Measurements from ENCODE around the gene GNAO1.

GNAO1 gene

DNA sequence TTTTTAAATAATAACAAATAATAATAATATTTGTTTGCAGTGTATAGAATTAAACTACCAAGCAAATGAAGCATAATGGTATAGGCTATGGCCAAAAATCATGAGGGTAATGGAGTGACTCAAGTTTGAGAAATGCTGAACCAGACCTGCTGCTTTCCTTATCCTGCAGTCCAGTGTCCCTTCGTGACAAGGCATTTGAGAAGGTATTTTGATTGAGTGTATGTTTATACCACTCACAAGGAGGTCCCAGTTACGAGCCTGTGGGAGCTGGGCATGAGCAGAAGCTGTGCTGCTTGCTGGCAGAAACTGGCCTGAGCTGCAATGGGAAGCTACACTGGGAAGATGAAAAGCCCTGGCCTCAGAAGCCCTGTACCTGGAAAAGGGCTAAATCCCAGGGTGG lies 50.3 kb downstream of the GNAO1 start:
- no peak for DNase-seq

GRCh38 chr16:56242740-56243139 lies 51.5 kb downstream of the GNAO1 start:
- no peak for DNase-seq

DNA sequence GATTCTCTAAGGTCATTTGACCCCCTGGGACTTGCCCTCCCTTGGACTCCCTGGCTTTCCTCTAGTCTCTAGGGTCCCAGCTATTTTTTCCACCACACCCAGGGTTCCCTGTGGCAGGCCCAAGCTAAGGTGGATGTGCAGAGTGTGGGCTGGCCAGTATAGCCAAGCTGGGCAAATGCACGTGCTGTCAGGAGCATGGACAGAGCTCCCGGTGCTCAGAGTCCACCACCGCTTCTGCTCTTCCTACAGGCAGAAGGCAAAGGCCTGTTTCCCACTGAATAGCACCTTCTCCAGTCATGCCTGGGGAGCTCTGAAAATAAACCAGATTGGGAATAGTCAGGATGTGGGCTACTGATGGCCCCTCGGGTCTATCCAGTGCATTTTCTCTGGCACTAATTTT lies 53.3 kb downstream of the GNAO1 start:
- no peak for DNase-seq

DNA sequence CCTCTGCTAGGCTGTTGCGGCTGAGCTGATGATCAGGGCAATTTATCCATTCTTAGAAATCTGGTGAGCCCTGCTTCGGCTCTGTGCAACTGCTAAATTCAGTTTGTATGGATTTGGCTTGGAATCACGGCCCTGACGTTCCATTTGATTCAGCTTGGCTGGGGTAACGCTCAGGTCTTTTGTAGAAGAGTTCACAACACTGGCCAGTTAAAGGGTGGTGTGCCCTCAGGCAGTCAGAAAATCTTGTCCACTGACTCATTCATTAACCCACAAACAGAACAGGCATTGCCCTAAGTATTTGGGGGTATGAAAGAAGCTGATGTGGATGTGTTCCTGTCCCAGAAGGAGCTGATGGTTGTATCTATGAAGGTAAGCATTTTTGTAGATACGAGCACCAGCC lies 53.9 kb downstream of the GNAO1 start:
- no peak for DNase-seq

DNA sequence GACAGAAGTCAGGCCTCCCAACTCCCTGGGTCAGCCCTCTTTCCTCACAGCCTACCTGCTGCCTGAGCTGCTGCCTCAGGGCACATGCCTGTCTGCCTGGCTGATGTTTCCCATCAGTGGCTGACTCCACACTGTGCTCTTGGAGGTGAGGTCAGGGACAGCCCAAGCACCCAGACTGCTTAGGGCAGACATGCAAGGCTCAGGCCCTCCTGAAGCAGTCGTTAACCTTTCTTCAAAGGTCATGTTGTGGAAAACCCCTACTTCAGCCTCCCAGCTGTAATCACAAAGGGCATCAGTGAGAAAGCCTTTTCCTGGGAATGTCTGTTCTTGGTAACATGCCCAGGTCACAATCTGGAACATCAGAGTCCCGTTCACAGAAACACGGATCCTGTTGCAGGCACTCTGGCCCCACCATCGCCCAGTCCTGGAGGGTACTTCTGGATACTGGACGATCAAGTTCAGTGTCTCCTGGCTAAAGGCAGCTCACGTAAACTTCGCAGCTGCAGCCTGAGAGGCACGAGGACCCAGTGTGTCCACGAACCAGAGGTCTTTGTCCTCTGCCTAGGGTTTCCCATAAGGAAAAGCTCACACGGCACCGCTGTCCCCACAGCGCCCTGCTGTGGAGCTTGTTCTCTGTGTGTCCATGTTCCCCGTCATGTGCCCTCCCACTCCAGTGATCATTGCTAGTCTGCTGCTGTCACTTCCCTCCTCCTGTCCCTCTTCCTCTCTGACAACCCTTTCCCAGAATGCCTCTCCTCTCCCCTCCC lies 54.9 kb downstream of the GNAO1 start:
- no peak for DNase-seq

DNA sequence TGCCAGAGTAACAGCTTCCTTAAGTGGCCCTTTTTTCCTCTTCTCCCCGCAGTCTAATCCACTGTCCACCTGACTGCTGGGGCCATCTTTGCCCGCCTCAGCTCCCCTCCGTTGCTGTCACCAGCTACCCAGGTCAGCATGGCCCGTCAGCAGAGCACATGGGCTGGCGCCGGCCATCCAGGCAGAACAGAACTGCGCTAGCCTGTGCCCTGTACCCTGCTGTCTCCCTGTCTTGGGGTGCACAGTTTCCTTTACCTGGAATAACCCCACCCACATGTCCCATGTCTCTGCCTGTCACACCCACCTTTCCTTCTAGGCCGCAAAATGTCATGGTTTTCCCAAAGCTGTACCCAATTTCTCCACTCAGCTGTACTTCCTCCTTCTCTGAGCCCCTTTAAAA lies 55.7 kb downstream of the GNAO1 start:
- DNase-seq: no peak

GRCh38 chr16:56247808-56248207 lies 56.5 kb downstream of the GNAO1 start:
- DNase-seq: no peak

DNA sequence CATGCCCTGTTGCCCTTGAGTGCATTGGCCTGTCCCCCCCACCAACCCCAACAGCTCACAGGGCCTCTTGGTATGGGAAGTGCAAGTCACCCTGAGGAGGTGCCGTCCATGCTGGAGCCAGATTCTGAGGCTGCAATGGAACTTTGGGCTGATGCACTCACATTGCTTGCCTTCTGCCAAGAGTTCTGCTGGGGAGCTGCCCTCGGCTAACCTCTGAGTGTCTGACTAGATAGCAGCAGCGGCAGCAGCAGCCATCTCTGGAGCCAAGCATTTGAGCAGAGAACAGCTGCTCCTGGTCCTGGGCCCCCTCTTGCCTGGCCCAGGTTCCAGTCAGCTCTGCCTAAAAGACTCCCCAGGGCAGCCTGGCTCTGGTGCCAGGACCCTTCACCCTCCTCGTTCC lies 61.5 kb downstream of the GNAO1 start:
- DNase-seq: no peak

GRCh38 chr16:56255904-56256303 lies 64.6 kb downstream of the GNAO1 start:
- DNase-seq: no peak

- no peak for DNase-seq
These were observed 66.0 kb downstream of the GNAO1 start for GRCh38 chr16:56257239-56257638.

DNA sequence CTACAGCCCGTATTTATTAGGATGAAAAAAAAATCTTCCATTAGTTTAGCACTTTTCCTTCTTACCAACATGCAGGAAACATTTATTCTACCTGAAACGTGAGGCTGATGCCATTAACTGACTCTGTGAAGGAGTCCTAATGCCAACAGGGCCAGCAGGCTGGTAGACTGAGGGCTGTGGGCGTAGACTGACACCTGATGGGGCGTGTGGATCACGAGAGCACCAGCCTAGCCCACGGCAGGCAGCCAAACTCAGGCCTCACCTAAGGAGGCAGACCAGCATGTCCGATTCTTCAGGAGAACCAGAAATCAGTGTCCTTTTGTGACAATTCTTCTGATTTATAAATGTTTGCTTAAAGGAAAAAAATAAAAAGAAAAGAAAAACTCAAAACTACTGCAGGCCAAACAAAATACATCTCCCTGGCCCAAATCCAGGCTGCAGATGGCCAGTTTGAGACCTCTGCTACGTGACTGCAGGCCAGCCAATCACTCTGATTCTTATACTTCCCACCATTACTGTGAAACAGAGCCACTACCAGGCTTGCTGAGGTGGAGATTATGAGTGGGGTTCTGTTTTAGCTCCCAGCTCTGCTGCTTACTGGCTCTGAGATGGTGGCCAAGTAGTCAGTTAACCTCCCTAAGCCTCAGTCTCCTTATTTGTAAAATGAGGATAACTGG lies 66.5 kb downstream of the GNAO1 start:
- DNase-seq: no peak

- DNase-seq: no peak
These were observed 67.5 kb downstream of the GNAO1 start for GRCh38 chr16:56258508-56259424.

- DNase-seq: no peak
These were observed 68.1 kb downstream of the GNAO1 start for GRCh38 chr16:56259425-56259779.

DNA sequence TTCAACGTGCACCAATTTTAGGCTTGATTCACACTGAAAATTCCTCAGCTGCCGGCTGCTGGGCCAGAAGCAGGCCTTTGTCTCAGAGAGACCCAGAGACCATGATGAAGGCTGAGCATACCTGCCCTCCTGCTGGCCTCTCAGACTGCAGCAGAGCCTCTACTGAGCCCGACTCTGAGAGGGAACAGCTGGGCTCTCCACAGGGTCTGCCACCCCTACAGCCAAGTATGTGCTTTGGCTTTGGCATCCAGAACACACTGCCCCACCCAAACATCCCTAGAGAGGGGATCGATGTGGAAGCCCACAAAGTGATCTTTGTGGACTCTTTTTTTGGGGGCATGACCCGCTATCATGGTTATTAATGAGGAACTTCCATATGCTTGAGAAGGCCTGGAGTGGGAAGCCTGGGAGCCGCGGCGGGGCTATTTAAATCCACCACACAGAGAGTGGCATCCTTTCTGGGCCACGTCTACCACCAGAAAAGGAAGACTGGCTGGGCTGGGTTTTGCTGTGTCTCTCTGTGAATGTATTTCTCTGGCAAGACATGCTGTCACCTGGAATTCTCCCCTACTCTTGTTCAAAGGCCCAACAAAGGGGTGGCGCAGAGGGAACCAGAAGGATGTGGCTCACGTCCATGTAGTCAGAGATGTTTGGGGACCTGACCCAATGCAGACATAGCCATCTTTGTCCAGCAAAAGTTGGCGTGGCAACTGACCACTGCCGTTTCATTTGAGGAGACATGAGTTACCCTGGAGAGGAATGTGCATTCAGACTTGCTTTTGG lies 69.3 kb downstream of the GNAO1 start:
- no peak for DNase-seq

DNA sequence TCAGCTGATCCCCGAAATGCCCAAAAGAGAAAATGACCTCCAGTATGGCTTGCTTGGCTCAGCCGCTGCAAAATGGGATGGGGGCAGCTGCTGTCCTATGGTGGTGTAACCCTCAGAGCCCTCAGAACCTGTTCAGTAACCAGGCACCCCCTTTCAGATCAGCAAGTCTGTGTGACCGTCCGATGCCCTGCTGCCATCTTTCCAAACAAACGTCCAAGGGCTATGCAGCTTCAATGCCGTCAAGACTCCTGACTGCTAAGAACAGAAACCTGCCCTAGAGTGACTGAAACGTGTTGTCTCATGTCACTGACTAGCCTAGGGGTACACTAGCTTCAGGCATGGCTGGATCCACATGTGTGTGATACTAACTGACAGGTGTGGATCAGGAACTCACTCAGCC lies 70.4 kb downstream of the GNAO1 start:
- no peak for DNase-seq

GRCh38 chr16:56262148-56262547 lies 70.9 kb downstream of the GNAO1 start:
- peak; percentile 52 for DNase-seq

GRCh38 chr16:56262551-56263245 lies 71.4 kb downstream of the GNAO1 start:
- no peak for DNase-seq

DNA sequence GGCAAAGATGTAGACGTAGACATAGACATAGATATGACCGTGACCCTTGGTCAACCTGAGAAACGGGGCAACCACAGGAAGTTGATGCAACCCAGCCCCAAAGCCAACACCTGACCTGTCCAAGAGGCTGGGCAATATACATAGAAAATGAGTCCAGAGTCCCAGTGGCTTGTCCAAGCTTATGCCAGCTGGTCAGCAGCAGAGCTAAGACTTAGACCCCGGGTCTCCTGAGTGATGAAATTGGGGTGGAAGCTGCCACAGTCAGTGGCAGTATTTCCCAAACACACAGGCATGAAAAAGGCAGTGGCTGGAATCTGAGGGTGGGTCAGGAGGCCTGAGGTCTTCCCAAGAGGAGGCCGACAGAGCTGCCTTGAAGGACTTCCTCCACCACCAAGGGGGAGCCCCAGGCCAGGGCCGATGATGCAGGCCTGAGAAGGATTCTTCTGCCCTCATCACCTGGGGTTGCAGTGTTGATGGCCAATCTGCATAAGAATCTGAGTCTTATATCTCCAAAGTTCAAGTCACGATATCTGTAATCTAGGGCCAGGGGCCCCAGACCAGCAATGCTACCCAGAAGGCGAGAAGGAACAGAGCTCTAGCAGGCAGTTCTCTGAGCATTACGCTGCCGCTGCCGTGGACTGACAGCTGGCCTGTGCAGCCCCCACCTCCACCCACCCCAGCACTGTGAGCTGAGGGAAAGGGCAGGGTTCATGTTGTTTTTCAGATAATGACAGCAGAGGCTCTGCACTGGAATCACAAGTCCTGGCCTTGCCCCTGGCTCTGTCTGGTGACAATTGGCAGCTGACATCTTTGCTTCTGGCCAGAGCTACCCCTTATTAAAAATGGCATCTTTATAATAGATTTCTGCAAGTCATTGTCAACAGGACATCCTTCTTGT lies 72.7 kb downstream of the GNAO1 start:
- DNase-seq: no peak

DNA sequence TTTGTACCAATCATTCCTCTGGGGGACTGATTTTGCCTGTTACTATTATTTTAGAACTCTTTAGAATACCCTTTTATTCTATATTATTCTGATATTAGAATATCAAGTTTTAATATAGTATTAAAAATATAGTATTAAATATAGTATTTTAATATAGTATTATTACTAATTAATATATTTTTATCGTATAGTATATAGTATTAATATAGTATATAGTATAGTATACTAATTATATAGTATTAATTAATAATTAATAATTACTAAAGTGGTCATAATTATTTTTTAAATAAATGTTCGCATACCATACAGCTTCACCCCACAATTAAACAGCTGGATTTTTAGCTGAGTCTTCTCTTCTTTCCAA lies 73.3 kb downstream of the GNAO1 start:
- no peak for DNase-seq

GRCh38 chr16:56265184-56265583 lies 73.9 kb downstream of the GNAO1 start:
- DNase-seq: no peak

DNA sequence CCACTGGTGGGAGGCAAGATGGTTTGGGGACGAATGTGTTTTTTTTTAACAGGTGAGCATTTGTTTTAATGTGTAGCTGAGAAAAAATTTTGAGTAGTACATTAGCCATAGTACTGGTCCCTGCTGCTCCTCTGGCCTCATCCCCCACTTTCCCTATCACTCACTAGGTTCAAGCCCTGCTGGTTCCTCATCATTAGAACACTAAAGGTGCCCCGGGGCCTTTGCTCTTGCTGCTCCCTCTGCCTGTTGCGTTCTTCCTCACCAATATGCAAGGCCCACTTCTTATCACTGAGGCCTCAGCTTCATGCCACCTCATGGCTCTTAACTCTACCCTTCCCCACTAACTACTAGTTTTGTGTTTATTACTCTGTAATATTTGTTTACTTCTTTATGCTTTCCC lies 74.5 kb downstream of the GNAO1 start:
- no peak for DNase-seq
